ENCODE data around the gene ZBTB45.

DNA sequence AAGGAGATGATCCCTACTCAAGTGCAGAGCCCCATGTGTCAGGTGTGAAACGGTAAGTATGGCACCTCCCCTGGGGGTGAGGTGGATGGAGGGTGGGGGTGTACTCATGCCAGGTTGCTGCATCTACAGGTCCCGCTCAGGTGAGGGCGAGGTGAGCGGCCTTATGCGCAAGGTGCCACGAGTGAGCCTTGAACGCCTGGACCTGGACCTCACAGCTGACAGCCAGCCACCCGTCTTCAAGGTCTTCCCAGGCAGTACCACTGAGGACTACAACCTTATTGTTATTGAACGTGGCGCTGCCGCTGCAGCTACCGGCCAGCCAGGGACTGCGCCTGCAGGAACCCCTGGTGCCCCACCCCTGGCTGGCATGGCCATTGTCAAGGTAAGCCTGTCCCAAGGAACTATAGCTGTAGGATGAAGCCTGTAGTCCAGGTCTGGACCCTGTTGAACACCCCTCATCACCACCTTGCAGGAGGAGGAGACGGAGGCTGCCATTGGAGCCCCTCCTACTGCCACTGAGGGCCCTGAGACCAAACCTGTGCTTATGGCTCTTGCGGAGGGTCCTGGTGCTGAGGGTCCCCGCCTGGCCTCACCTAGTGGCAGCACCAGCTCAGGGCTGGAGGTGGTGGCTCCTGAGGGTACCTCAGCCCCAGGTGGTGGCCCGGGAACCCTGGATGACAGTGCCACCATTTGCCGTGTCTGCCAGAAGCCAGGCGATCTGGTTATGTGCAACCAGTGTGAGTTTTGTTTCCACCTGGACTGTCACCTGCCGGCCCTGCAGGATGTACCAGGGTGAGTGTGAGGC lies 29.5 kb upstream of the ZBTB45 start:
- TF ChIP-seq, protein P1, sequence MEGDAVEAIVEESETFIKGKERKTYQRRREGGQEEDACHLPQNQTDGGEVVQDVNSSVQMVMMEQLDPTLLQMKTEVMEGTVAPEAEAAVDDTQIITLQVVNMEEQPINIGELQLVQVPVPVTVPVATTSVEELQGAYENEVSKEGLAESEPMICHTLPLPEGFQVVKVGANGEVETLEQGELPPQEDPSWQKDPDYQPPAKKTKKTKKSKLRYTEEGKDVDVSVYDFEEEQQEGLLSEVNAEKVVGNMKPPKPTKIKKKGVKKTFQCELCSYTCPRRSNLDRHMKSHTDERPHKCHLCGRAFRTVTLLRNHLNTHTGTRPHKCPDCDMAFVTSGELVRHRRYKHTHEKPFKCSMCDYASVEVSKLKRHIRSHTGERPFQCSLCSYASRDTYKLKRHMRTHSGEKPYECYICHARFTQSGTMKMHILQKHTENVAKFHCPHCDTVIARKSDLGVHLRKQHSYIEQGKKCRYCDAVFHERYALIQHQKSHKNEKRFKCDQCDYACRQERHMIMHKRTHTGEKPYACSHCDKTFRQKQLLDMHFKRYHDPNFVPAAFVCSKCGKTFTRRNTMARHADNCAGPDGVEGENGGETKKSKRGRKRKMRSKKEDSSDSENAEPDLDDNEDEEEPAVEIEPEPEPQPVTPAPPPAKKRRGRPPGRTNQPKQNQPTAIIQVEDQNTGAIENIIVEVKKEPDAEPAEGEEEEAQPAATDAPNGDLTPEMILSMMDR (IDR thresholded peaks at IDR 0.05): no peak
- TF ChIP-seq EZH2 (IDR thresholded peaks at IDR 0.05; ENCODE audit: borderline replicate concordance, insufficient read depth, low read depth, low read length, poor library complexity, severe bottlenecking): no peak
